Measurements from ENCODE around the gene TADA3. TPM values are rescaled to one million over a fixed set of nuclear protein-coding genes. Genes with fewer than 3 reads are reported as not detected.
A peak's percentile ranks its signal among the peaks of the same experiment; 100 is the strongest.

Gene TADA3
- total and polyA plus RNA-seq, 2 of the 4 experiments (the other 2 are of a cell fraction), result 68.0 to 83.0 TPM

GRCh38 chr3:9778143-9779074 is 13.9 kb downstream of the TADA3 start:
- H3K79me1 ChIP-seq (ENCODE audit: low read depth in 1 of 2, low read length in 2 of 2), result peaks cover 0 to 3% of the 10 kb centered on the region in 2 experiments; a peak in 2 of 4 replicates
- H3K36me3 ChIP-seq (ENCODE audit: control insufficient read depth, insufficient read depth, low read length), result peaks cover 20% of the 10 kb centered on the region
- no peak overlapping the region for H4K5ac ChIP-seq (ENCODE audit: low read depth, low read length)
- no peak overlapping the region for H3K14ac ChIP-seq (replicated peaks; ENCODE audit: low read depth, low read length)
- DNase-seq (peak; percentile 82), ATAC-seq (ENCODE audit: low read depth) (peak; percentile 75)
- 0 out of 2 replicates have a peak, but pooled peaks have one; percentile 12 for TF ChIP-seq NFE2L2 (IDR thresholded peaks at IDR 0.05; ENCODE audit: low read depth, low read length)
- peak; percentile 92 for TF ChIP-seq CEBPB (IDR thresholded peaks at IDR 0.05; ENCODE audit: low read depth, low read length)
- peak; percentile 79 for TF ChIP-seq FOS (IDR thresholded peaks at IDR 0.05; ENCODE audit: low read depth, low read length)
- no peak for TF ChIP-seq RFX5 (IDR thresholded peaks at IDR 0.05; ENCODE audit: low read depth, low read length)
- TF ChIP-seq USF2 (IDR thresholded peaks at IDR 0.05; ENCODE audit: low read depth, low read length), result peak; percentile 63
- TF ChIP-seq RAD21 (IDR thresholded peaks at IDR 0.05; ENCODE audit: low read length), result no peak
- H4K91ac ChIP-seq (ENCODE audit: insufficient read depth, low read depth, low read length), result no peak overlapping the region
- 83% methylated on average over 3 of the region's 5 CpGs; no CpG with 5 or more reads in 1 of the 2 experiments for whole genome bisulfite sequencing, 2 experiments (ENCODE audit: extremely low coverage in 2 of 2, insufficient read length in 1 of 2)
- H2BK15ac ChIP-seq (ENCODE audit: low read depth, low read length), result no peak overlapping the region
- no peak overlapping the region for H3K4ac ChIP-seq (ENCODE audit: low read depth, low read length)
- peaks cover 3% of the 10 kb centered on the region for H3K4me1 ChIP-seq (ENCODE audit: control insufficient read depth, insufficient read depth, low read length)
- no peaks in the 10 kb centered on the region for H3K27me3 ChIP-seq (ENCODE audit: control insufficient read depth, insufficient read depth, low read length)
- H2AFZ ChIP-seq (replicated peaks; ENCODE audit: low read length, poor library complexity), result no peak overlapping the region
- peaks cover 9% of the 10 kb centered on the region; the same call in 1 of the 2 replicates for H3K9me1 ChIP-seq (ENCODE audit: insufficient read depth, low read length)
- intact Hi-C loops (cut with micrococcal nuclease), result no loop called here
- H2AK5ac ChIP-seq (ENCODE audit: low read depth, low read length), result no peak overlapping the region
- H3K9ac ChIP-seq (ENCODE audit: low read depth, low read length), result no peak overlapping the region
- no peak overlapping the region for H3K56ac ChIP-seq (ENCODE audit: extremely low read depth, insufficient read depth, low read length)
- no peak overlapping the region for H2BK5ac ChIP-seq (ENCODE audit: low read depth, low read length, poor library complexity, severe bottlenecking)
- ChIA-PET POLR2A (ENCODE audit: unreplicated experiment) (no interaction called here), CTCF (no interaction called here)
- H4K20me1 ChIP-seq (ENCODE audit: insufficient read depth, low read length), result no peaks in the 10 kb centered on the region
- no peak overlapping the region for H3K4me2 ChIP-seq (ENCODE audit: low read depth, low read length)
- no peak overlapping the region for H2BK20ac ChIP-seq (ENCODE audit: low read depth, low read length)
- in situ Hi-C loops (cut with MboI; ENCODE audit: low sequenced_read_pairs), result no loop called here
- no TSS peak for BruUV-seq (replicated peaks)
- no peak overlapping the region for H3K27ac ChIP-seq (ENCODE audit: insufficient read depth, low read length)
- H3K4me3 ChIP-seq (ENCODE audit: insufficient read depth, low read depth, low read length), result no peak overlapping the region
- dilution Hi-C loops (cut with HindIII; ENCODE audit: low sequenced_read_pairs, unreplicated experiment), result no loop called here
- H3K23ac ChIP-seq (ENCODE audit: low read depth, low read length), result no peak overlapping the region
- H3K9me3 ChIP-seq (ENCODE audit: control insufficient read depth, insufficient read depth, low read length), result no peaks in the 10 kb centered on the region
- no peak overlapping the region for H3K18ac ChIP-seq (ENCODE audit: low read depth, low read length)
- no peak overlapping the region for H2AK9ac ChIP-seq (replicated peaks; ENCODE audit: low read depth, low read length, poor library complexity)
- H2BK120ac ChIP-seq (ENCODE audit: low read depth, low read length), result no peak overlapping the region
- H4K8ac ChIP-seq (ENCODE audit: low read depth in 2 of 2, low read length in 2 of 2), result no peak overlapping the region

Data from IMR-90 (cell line).